CD14-positive monocyte (primary cell): Measurements from ENCODE around the gene HSBP1. TPM values are rescaled to one million over a fixed set of nuclear protein-coding genes. Genes with fewer than 3 reads are reported as not detected.

Source experiments
- DNase-seq, 3 donors: peaks; one replicate each; pipeline ENCODE4 v3.0.0-alpha.2; 2011 to 2022
- H2AFZ ChIP-seq: 2 replicates; pipeline ENCODE4 v1.6.0; 2012; ENCODE audit warnings: mild to moderate bottlenecking, low read depth, low read length, inconsistent platforms; ENCODE audit not compliant: insufficient read depth, poor library complexity, severe bottlenecking
- H3K27ac ChIP-seq, 2 donors: 1 replicate in 1 of 2; 2 replicates in 1 of 2; pipeline ENCODE4 v1.5.1; 2012 to 2013; ENCODE audit warnings: low read length in 2 of 2, control low read depth in 1 of 2, inconsistent platforms in 1 of 2, low read depth in 1 of 2, mild to moderate bottlenecking in 1 of 2
- H3K27me3 ChIP-seq, 2 donors: one replicate each; pipeline versions ENCODE4 v1.6.0 to v1.6.1; 2011 to 2013; ENCODE audit warnings: low read length in 2 of 2; ENCODE audit not compliant: control insufficient read depth in 2 of 2, insufficient read depth in 2 of 2
- H3K36me3 ChIP-seq, 2 donors: replicated peaks in 1 of 2; 1 replicate in 1 of 2; 2 replicates in 1 of 2; pipeline versions ENCODE4 v1.5.1 to v1.6.1; 2012 to 2013; ENCODE audit warnings: low read length in 2 of 2, control low read depth in 1 of 2, inconsistent platforms in 1 of 2, mild to moderate bottlenecking in 1 of 2; ENCODE audit not compliant: insufficient read depth in 2 of 2, control insufficient read depth in 1 of 2
- H3K4me1 ChIP-seq, 2 donors: 1 replicate in 1 of 2; 2 replicates in 1 of 2; pipeline versions ENCODE4 v1.5.1 to v1.6.1; 2012 to 2013; ENCODE audit warnings: low read length in 2 of 2, control low read depth in 1 of 2, inconsistent platforms in 1 of 2, mild to moderate bottlenecking in 1 of 2, moderate library complexity in 1 of 2; ENCODE audit not compliant: insufficient read depth in 2 of 2, control insufficient read depth in 1 of 2
- H3K4me2 ChIP-seq: replicated peaks from 2 replicates; pipeline ENCODE3; 2012; ENCODE audit warnings: low read length, moderate library complexity, mild to moderate bottlenecking; ENCODE audit not compliant: poor library complexity, severe bottlenecking; ENCODE audit errors: extremely low read depth
- H3K4me3 ChIP-seq, 3 experiments: fragments of 200-600 bp in 1 of 3; sonication (generic) in 1 of 3; replicated peaks in 1 of 3; 1 replicate in 2 of 3; 2 replicates in 1 of 3; pipeline ENCODE4 v1.5.1; 2011 to 2013; ENCODE audit warnings: low read length in 3 of 3, mild to moderate bottlenecking in 3 of 3, control low read depth in 2 of 3, low read depth in 2 of 3, inconsistent platforms in 1 of 3, moderate library complexity in 1 of 3
- H3K79me2 ChIP-seq: 2 replicates; pipeline ENCODE4 v1.6.0; 2012; ENCODE audit warnings: mild to moderate bottlenecking, control low read depth, inconsistent platforms, low read length, moderate library complexity; ENCODE audit not compliant: insufficient read depth
- H3K9ac ChIP-seq: 2 replicates; pipeline ENCODE4 v1.6.0; 2017; ENCODE audit warnings: low read length, mild to moderate bottlenecking; ENCODE audit not compliant: insufficient read depth, poor library complexity, severe bottlenecking
- H3K9me3 ChIP-seq, 2 donors: replicated peaks in 1 of 2; 1 replicate in 1 of 2; 2 replicates in 1 of 2; pipeline versions ENCODE4 v1.5.1 to v1.6.1; 2012 to 2013; ENCODE audit warnings: low read length in 2 of 2, control low read depth in 1 of 2; ENCODE audit not compliant: control insufficient read depth in 1 of 2, insufficient read depth in 1 of 2
- H4K20me1 ChIP-seq: 2 replicates; pipeline ENCODE4 v1.6.0; 2012; ENCODE audit warnings: mild to moderate bottlenecking, low read length, control low read depth, moderate library complexity; ENCODE audit not compliant: insufficient read depth
- H3K27ac Mint-ChIP-seq, 7 donors: one replicate each; pipeline ENCODE4 v1.8.0; 2020; ENCODE audit warnings: mild to moderate bottlenecking in 7 of 7, mixed read lengths in 7 of 7, moderate library complexity in 6 of 7, inconsistent platforms in 2 of 7
- H3K27me3 Mint-ChIP-seq, 3 donors: one replicate each; pipeline ENCODE4 v1.8.0; 2021 to 2022; ENCODE audit warnings: low read depth in 3 of 3, mild to moderate bottlenecking in 3 of 3, mixed read lengths in 3 of 3, moderate library complexity in 3 of 3, inconsistent platforms in 1 of 3
- H3K36me3 Mint-ChIP-seq, 2 donors: one replicate each; pipeline ENCODE4 v1.8.0; 2020; ENCODE audit warnings: mixed read lengths in 2 of 2, inconsistent platforms in 1 of 2, mild to moderate bottlenecking in 1 of 2
- H3K4me1 Mint-ChIP-seq: one replicate; pipeline ENCODE4 v1.8.0; 2020; ENCODE audit warnings: mild to moderate bottlenecking, mixed read lengths
- H3K4me3 Mint-ChIP-seq, 2 donors: one replicate each; pipeline ENCODE4 v1.8.0; 2020; ENCODE audit warnings: mild to moderate bottlenecking in 2 of 2, mixed read lengths in 2 of 2, moderate library complexity in 1 of 2
- H3K9me3 Mint-ChIP-seq, 7 donors: one replicate each; pipeline ENCODE4 v1.8.0; 2020 to 2022; ENCODE audit warnings: mixed read lengths in 7 of 7, mild to moderate bottlenecking in 6 of 7, moderate library complexity in 6 of 7, inconsistent platforms in 2 of 7
- CTCF ChIP-seq: fragments of 200-600 bp; IDR thresholded peaks from one replicate; pipeline ENCODE4 v1.8.0; 2022; ENCODE audit warnings: antibody characterized with exemption, mild to moderate bottlenecking
- WGBS: methylation state at CpG from one replicate; pipeline ENCODE4 v1.1.5; 2013; ENCODE audit warnings: missing lambda C conversion rate; ENCODE audit not compliant: insufficient coverage; 5-methylcytosine and 5-hydroxymethylcytosine counted together
- intact Hi-C, 2 donors: fragments of 100-400 bp; cut with micrococcal nuclease; formaldehyde crosslinking; loops; one replicate each; pipeline versions ENCODE4 v1.15.0 to v1.15.1; 2023
- polyA plus RNA-seq, 3 donors: library from polyadenylated mRNA; depleted of rRNA in 1 of 3; unstranded in 2 of 3; stranded (reverse) in 1 of 3; fragments of 300-500 nt in 2 of 3; fragments of >200 nt in 1 of 3; fragmentation: Illumina TruSeq in 2 of 3; gene quantifications; 1 replicate in 2 of 3; 2 replicates in 1 of 3; pipeline ENCODE4 v1.2.3, GENCODE V29; 2012 to 2021

The HSBP1 gene
- polyA plus RNA-seq, 3 donors, result 16.9 to 194 (median 178) TPM

DNA sequence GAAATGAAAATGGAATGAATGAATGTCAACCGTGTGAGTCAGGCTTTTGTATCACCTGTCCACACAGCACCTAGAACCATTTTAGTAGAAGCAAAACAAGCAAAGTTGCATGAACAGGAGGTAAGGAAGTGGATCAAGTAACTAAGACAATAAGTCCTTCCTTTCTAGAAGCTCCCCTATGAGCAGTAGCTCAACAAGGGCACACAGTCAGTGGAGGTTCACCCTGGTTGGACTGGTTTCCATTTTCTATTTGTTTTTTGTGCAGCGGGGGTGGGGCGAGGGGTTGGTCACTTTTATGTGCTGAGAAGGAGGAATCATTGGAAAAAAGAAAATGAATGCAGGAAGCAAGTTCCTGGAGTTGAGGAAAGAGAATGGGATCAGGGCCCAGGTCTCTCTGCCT, 4.0 kb upstream of the HSBP1 start:
- H3K27me3 ChIP-seq, result no peaks in the 10 kb centered on the region
- no peak overlapping the region for H3K4me3 Mint-ChIP-seq
- no peaks in the 10 kb centered on the region for H3K9me3 ChIP-seq
- DNase-seq, result no peak
- no peak overlapping the region for H2AFZ ChIP-seq
- peaks cover 10% of the 10 kb centered on the region for H3K79me2 ChIP-seq
- no peak for TF ChIP-seq CTCF
- H3K9ac ChIP-seq, result no peak overlapping the region
- H3K4me3 ChIP-seq, result no peak overlapping the region
- no peak overlapping the region for H3K27ac ChIP-seq
- peaks cover 57% of the 10 kb centered on the region for H3K4me1 Mint-ChIP-seq
- peaks cover 0 to 4% (median 3%) of the 10 kb centered on the region in 3 donors for H3K27me3 Mint-ChIP-seq
- peaks cover 0 to 7% (median 2%) of the 10 kb centered on the region in 7 donors for H3K9me3 Mint-ChIP-seq
- peaks cover 52 to 57% of the 10 kb centered on the region in 2 donors for H3K4me1 ChIP-seq
- intact Hi-C loops, result no loop called here
- no peak overlapping the region for H3K4me2 ChIP-seq
- peak overlapping the region in 2 of 7 donors; percentile 10 to 93 for H3K27ac Mint-ChIP-seq
- peaks cover 2 to 9% of the 10 kb centered on the region in 2 donors for H3K36me3 Mint-ChIP-seq
- no peaks in the 10 kb centered on the region for H3K36me3 ChIP-seq
- H4K20me1 ChIP-seq, result peaks cover 5% of the 10 kb centered on the region
- 88% methylated on average over 1 of the region's 3 CpGs for WGBS

DNA sequence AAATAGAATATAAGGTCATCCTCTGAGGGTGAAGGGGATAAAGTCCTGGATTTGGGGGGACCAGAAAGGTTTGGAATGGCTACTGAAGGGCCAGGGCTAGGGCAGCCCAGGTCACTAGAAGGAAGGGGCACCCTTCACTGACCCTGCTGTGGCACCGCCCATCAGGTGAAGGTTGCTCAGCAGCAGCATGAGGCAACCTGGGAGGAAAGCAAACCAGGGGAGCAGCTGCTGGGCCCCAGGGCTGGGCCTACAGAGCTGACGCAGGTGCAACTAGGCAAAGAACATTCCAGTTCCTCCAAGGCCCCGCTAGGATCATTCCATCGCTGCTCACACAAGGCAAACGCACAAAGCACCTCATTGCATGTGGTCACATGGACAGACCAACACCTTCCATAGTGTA, 3.4 kb upstream of the HSBP1 start:
- Histone ChIP-seq H4K20me1 (peaks cover 11% of the 10 kb centered on the region), H3K9me3 (no peaks in the 10 kb centered on the region), H3K4me1 (peaks cover 57 to 62% of the 10 kb centered on the region in 2 donors), H3K27ac (peak overlapping the region in 1 of 2 donors; percentile 90), H3K4me2 (no peak overlapping the region), H3K4me3 (peak overlapping the region in 1 of 3 experiments; percentile 2), H3K79me2 (peaks cover 16% of the 10 kb centered on the region), H3K27me3 (no peaks in the 10 kb centered on the region), H3K9ac (no peak overlapping the region), H2AFZ (no peak overlapping the region), H3K36me3 (no peaks in the 10 kb centered on the region)
- H3K9me3 Mint-ChIP-seq, result peaks cover 0 to 7% (median 2%) of the 10 kb centered on the region in 7 donors
- WGBS, result 100% methylated on average over 3 of the region's 5 CpGs
- H3K4me3 Mint-ChIP-seq, result no peak overlapping the region
- no peak for DNase-seq
- peaks cover 62% of the 10 kb centered on the region for H3K4me1 Mint-ChIP-seq
- H3K27ac Mint-ChIP-seq, result peak overlapping the region in 2 of 7 donors; percentile 70 to 93
- intact Hi-C loops, result no loop called here
- no peak for TF ChIP-seq CTCF
- H3K27me3 Mint-ChIP-seq, result peaks cover 0 to 4% (median 3%) of the 10 kb centered on the region in 3 donors
- peaks cover 7 to 13% of the 10 kb centered on the region in 2 donors for H3K36me3 Mint-ChIP-seq
